BJ (cell line): Measurements from ENCODE around the gene FBXO17. TPM values are rescaled to one million over a fixed set of nuclear protein-coding genes. Genes with fewer than 3 reads are reported as not detected.
A peak's percentile ranks its signal among the peaks of the same experiment; 100 is the strongest.

Experiments used
- CTCF ChIA-PET: fragments of 350-600 bp; formaldehyde crosslinking; extraction: SDS; loops from one replicate; lab custom pipeline; 2021; ENCODE audit warnings: antibody characterized with exemption, inconsistent platforms; lab: Yijun Ruan, JAX
- POLR2A ChIA-PET: fragments of 300-600 bp; sonication (Branson Sonifier 250); formaldehyde crosslinking; extraction: SDS; loops from one replicate; lab custom pipeline; 2021; ENCODE audit warnings: antibody characterized with exemption; lab: Charles Lee
- DNase-seq: peaks from one replicate; pipeline ENCODE4 v3.0.0-alpha.2; 2011; ENCODE audit warnings: low read depth
- H3K27me3 ChIP-seq: 2 replicates; pipeline ENCODE4 v1.6.0; 2011; ENCODE audit warnings: low read length; ENCODE audit not compliant: control insufficient read depth, insufficient read depth
- H3K36me3 ChIP-seq: 2 replicates; pipeline ENCODE4 v1.5.1; 2011; ENCODE audit warnings: low read length; ENCODE audit not compliant: control insufficient read depth, insufficient read depth
- H3K4me3 ChIP-seq: 2 replicates; pipeline ENCODE4 v1.5.1; 2011; ENCODE audit warnings: low read depth, mild to moderate bottlenecking, control low read depth, low read length
- polyA plus RNA-seq: library from polyadenylated mRNA; depleted of rRNA; stranded (reverse); fragments of >200 nt; gene quantifications from 2 replicates; pipeline ENCODE4 v1.2.3, GENCODE V29; 2011
- TF ChIP-seq, protein P1 (sequence below): IDR thresholded peaks from 2 replicates; pipeline ENCODE4 v1.5.1; 2011; ENCODE audit warnings: low read depth, mild to moderate bottlenecking, control low read depth, inconsistent platforms, low read length, moderate library complexity; ENCODE audit not compliant: insufficient read depth

The FBXO17 gene
- polyA plus RNA-seq, 1 experiment: 19.5 TPM

DNA sequence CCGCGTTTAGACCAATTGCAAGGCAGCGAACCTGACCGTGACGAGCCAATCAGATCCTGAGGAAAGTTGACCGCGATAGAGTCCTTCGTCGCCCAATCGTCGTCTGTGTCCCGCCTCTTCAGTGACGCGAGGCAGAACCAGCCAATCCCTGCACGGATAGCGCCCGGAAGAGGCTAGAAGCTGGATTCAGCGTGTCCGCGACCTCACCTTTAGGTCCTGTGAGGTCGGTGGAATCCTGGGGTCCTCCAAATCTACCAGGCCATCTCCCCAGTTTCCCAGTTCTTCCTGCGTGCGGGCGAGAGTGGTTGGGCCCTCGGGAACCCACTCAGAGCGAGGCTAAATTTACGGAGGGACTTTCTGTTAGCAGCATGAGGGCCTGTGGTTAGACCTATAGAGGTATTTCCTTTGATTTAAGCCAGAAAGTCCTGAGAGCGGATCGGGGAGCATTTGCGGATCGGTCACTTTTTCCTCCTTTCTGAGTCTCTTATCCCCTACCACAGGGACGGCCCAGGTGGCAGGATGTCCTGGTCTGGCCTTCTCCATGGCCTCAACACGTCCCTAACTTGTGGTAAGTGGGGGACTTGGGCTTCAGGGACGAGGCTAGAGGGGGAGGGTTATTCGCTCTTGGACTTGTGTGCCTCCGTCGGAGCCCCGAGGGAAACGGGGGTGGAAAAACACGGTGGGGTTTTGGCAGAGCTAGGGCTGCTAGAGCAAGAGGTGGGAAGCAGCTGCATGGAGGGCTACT lies 44.6 kb downstream of the FBXO17 start, which contains the start of gene MRPS12:
MRPS12 (plus strand) TSS at position 169 of the 745 bp plus-strand sequence; CDS start at position 520, 351 bp downstream.
- peak; percentile 95 for DNase-seq
- no peaks in the 10 kb centered on the region for H3K27me3 ChIP-seq
- H3K36me3 ChIP-seq: peaks cover 5% of the 10 kb centered on the region
- ChIA-PET POLR2A (interaction anchor here (0.6 to 1.4 kb wide), 2 partner anchors 411 to 595 kb away, joined by 5 to 6 read pairs; partner anchors contain the start of genes CATSPERG and SAMD4B), CTCF (interaction anchor here (0.6 to 3.3 kb wide), 48 partner anchors 9 to 557 kb away, joined by 3 to 18 read pairs (median 4); partner anchors contain the start of genes EIF3K, FAM98C, NFKBIB and PSMD8)
- TF ChIP-seq, protein P1, sequence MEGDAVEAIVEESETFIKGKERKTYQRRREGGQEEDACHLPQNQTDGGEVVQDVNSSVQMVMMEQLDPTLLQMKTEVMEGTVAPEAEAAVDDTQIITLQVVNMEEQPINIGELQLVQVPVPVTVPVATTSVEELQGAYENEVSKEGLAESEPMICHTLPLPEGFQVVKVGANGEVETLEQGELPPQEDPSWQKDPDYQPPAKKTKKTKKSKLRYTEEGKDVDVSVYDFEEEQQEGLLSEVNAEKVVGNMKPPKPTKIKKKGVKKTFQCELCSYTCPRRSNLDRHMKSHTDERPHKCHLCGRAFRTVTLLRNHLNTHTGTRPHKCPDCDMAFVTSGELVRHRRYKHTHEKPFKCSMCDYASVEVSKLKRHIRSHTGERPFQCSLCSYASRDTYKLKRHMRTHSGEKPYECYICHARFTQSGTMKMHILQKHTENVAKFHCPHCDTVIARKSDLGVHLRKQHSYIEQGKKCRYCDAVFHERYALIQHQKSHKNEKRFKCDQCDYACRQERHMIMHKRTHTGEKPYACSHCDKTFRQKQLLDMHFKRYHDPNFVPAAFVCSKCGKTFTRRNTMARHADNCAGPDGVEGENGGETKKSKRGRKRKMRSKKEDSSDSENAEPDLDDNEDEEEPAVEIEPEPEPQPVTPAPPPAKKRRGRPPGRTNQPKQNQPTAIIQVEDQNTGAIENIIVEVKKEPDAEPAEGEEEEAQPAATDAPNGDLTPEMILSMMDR: no peak
- peak within 1 kb of the TSS; percentile 88 for H3K4me3 ChIP-seq

DNA sequence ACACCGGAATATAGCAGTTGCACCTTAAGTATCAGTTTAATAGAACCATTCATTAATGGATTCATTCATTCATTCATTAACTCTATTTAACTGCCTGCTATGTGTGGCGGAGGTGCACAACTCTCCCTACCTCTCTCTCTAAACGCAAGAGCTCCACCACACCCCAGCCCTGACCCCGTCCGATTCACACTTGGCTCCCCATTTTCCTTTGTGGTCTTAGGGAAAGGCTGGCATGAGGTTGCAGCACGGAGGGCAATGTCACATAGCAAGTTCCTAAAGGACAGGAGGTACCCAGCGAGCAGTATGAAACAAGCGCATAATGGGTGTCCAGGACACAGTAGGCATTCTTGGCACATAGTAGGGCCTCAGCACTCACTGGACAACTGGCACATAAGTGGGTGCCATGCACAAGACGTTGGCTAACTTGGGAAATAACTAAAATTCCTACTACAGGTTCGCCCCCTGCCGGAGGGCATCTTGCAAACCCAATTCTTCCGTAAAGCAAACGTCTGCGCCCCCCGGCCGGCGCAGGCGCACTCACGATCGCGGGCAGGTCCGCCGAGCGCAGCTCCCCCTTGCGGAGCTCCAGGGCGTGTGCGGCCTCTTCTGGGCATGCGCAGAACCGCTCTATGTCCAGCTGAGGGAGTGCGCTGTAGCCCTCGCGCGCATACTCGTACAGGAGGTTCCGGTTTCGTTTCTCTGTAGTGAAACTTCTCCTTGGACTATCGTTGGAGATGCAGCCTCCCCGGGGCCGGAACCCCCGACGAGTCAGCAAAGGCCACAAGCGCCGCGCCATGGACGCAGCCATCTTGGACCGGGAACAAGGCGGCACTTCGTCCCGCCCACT lies 45.4 kb downstream of the FBXO17 start, which contains the start of gene SARS2:
SARS2 (minus strand) TSS at position 835 of the 847 bp plus-strand sequence; CDS start at position 808, 27 bp downstream.
- DNase-seq: peak; percentile 52
- Histone ChIP-seq H3K27me3 (no peaks in the 10 kb centered on the region), H3K4me3 (peak within 1 kb of the TSS; percentile 88), H3K36me3 (peaks cover 7% of the 10 kb centered on the region)
- TF ChIP-seq, protein P1: peak; percentile 100
- CTCF ChIA-PET: interaction anchor here (0.6 to 3.3 kb wide), 49 partner anchors 9 to 556 kb away, joined by 3 to 18 read pairs (median 4); partner anchors contain the start of genes EIF3K, FAM98C, NFKBIB and PSMD8
- POLR2A ChIA-PET: interaction anchor here (1.4 kb wide), 1 partner anchor 412 kb away, joined by 6 read pairs; the partner anchor contains the start of gene SAMD4B

DNA sequence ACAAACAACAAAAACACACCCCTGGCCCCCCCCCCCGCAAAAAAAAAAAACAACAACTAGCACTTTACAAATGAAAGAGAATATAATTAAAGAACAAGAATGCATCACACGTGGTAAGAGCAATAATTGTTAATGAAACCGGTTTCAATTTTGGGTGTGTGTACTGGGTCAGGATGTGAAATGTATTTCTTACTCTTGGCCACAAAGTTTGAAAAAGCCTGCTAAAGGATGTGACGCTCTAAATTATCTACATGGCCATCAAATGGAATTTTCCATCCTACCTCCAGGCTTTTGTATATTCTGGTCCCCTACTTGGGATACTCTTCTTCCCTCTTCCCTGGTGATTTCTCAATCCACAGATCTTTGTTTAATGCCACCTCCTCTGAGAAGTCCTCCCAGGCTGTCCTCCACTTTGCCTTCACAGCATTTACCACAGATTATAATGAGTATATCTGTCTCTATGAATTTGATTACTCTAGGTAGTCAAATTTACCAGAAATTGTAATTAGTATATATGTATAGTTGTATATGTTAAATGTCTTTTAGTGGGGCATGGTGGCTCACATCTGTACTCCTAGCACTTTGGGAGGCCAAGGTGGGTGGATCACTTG lies 47.0 kb downstream of the FBXO17 start:
- POLR2A ChIA-PET: no interaction called here
- no peaks in the 10 kb centered on the region for H3K27me3 ChIP-seq
- H3K36me3 ChIP-seq: peaks cover 8% of the 10 kb centered on the region
- H3K4me3 ChIP-seq: no peak overlapping the region
- CTCF ChIA-PET: interaction anchor here (1.6 kb wide), 1 partner anchor 9 kb away, joined by 5 read pairs; no protein-coding TSS in a partner anchor
- TF ChIP-seq, protein P1: no peak
- no peak for DNase-seq

DNA sequence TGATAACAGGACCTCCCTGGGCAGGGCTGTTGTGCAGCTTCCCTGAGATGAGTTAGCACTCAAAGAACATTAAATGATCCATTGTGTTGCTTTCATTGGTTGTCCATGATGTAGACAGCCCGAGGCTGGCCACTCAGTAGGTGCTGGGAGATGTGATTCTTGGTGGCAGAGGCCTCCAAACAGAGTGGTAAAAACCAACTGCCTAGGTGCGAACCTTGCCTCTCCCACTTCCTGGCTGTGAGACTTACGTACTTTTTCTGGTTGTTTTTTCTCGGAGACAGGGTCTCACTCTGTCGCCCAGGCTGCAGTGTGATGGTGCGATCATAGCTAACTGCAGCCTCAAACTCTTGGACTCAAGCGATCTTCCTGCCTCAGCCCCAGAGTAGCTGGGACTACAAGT lies 51.2 kb downstream of the FBXO17 start:
- Histone ChIP-seq H3K36me3 (peaks cover 6% of the 10 kb centered on the region), H3K4me3 (no peak overlapping the region), H3K27me3 (no peaks in the 10 kb centered on the region)
- ChIA-PET CTCF (interaction anchor here (0.8 kb wide), 1 partner anchor 9 kb away, joined by 3 read pairs; no protein-coding TSS in a partner anchor), POLR2A (no interaction called here)
- TF ChIP-seq, protein P1: no peak
- DNase-seq: no peak
